CD14-positive monocyte (primary cell): ENCODE measurements around the gene EML1. TPM values are rescaled to one million over a fixed set of nuclear protein-coding genes. Genes with fewer than 3 reads are reported as not detected.
A peak's percentile ranks its signal among the peaks of the same experiment; 100 is the strongest.

Source experiments
- DNase-seq, 3 donors: peaks; one replicate each; pipeline ENCODE4 v3.0.0-alpha.2; 2011 to 2022
- H2AFZ ChIP-seq: 2 replicates; pipeline ENCODE4 v1.6.0; 2012; ENCODE audit warnings: mild to moderate bottlenecking, low read depth, low read length, inconsistent platforms; ENCODE audit not compliant: insufficient read depth, poor library complexity, severe bottlenecking
- H3K27ac ChIP-seq, 2 donors: 1 replicate in 1 of 2; 2 replicates in 1 of 2; pipeline ENCODE4 v1.5.1; 2012 to 2013; ENCODE audit warnings: low read length in 2 of 2, control low read depth in 1 of 2, inconsistent platforms in 1 of 2, low read depth in 1 of 2, mild to moderate bottlenecking in 1 of 2
- H3K27me3 ChIP-seq, 2 donors: one replicate each; pipeline versions ENCODE4 v1.6.0 to v1.6.1; 2011 to 2013; ENCODE audit warnings: low read length in 2 of 2; ENCODE audit not compliant: control insufficient read depth in 2 of 2, insufficient read depth in 2 of 2
- H3K36me3 ChIP-seq, 2 donors: replicated peaks in 1 of 2; 1 replicate in 1 of 2; 2 replicates in 1 of 2; pipeline versions ENCODE4 v1.5.1 to v1.6.1; 2012 to 2013; ENCODE audit warnings: low read length in 2 of 2, control low read depth in 1 of 2, inconsistent platforms in 1 of 2, mild to moderate bottlenecking in 1 of 2; ENCODE audit not compliant: insufficient read depth in 2 of 2, control insufficient read depth in 1 of 2
- H3K4me1 ChIP-seq, 2 donors: 1 replicate in 1 of 2; 2 replicates in 1 of 2; pipeline versions ENCODE4 v1.5.1 to v1.6.1; 2012 to 2013; ENCODE audit warnings: low read length in 2 of 2, control low read depth in 1 of 2, inconsistent platforms in 1 of 2, mild to moderate bottlenecking in 1 of 2, moderate library complexity in 1 of 2; ENCODE audit not compliant: insufficient read depth in 2 of 2, control insufficient read depth in 1 of 2
- H3K4me2 ChIP-seq: replicated peaks from 2 replicates; pipeline ENCODE3; 2012; ENCODE audit warnings: low read length, moderate library complexity, mild to moderate bottlenecking; ENCODE audit not compliant: poor library complexity, severe bottlenecking; ENCODE audit errors: extremely low read depth
- H3K4me3 ChIP-seq, 3 experiments: fragments of 200-600 bp in 1 of 3; sonication (generic) in 1 of 3; replicated peaks in 1 of 3; 1 replicate in 2 of 3; 2 replicates in 1 of 3; pipeline ENCODE4 v1.5.1; 2011 to 2013; ENCODE audit warnings: low read length in 3 of 3, mild to moderate bottlenecking in 3 of 3, control low read depth in 2 of 3, low read depth in 2 of 3, inconsistent platforms in 1 of 3, moderate library complexity in 1 of 3
- H3K79me2 ChIP-seq: 2 replicates; pipeline ENCODE4 v1.6.0; 2012; ENCODE audit warnings: mild to moderate bottlenecking, control low read depth, inconsistent platforms, low read length, moderate library complexity; ENCODE audit not compliant: insufficient read depth
- H3K9ac ChIP-seq: 2 replicates; pipeline ENCODE4 v1.6.0; 2017; ENCODE audit warnings: low read length, mild to moderate bottlenecking; ENCODE audit not compliant: insufficient read depth, poor library complexity, severe bottlenecking
- H3K9me3 ChIP-seq, 2 donors: replicated peaks in 1 of 2; 1 replicate in 1 of 2; 2 replicates in 1 of 2; pipeline versions ENCODE4 v1.5.1 to v1.6.1; 2012 to 2013; ENCODE audit warnings: low read length in 2 of 2, control low read depth in 1 of 2; ENCODE audit not compliant: control insufficient read depth in 1 of 2, insufficient read depth in 1 of 2
- H4K20me1 ChIP-seq: 2 replicates; pipeline ENCODE4 v1.6.0; 2012; ENCODE audit warnings: mild to moderate bottlenecking, low read length, control low read depth, moderate library complexity; ENCODE audit not compliant: insufficient read depth
- H3K27ac Mint-ChIP-seq, 7 donors: one replicate each; pipeline ENCODE4 v1.8.0; 2020; ENCODE audit warnings: mild to moderate bottlenecking in 7 of 7, mixed read lengths in 7 of 7, moderate library complexity in 6 of 7, inconsistent platforms in 2 of 7
- H3K27me3 Mint-ChIP-seq, 3 donors: one replicate each; pipeline ENCODE4 v1.8.0; 2021 to 2022; ENCODE audit warnings: low read depth in 3 of 3, mild to moderate bottlenecking in 3 of 3, mixed read lengths in 3 of 3, moderate library complexity in 3 of 3, inconsistent platforms in 1 of 3
- H3K36me3 Mint-ChIP-seq, 2 donors: one replicate each; pipeline ENCODE4 v1.8.0; 2020; ENCODE audit warnings: mixed read lengths in 2 of 2, inconsistent platforms in 1 of 2, mild to moderate bottlenecking in 1 of 2
- H3K4me1 Mint-ChIP-seq: one replicate; pipeline ENCODE4 v1.8.0; 2020; ENCODE audit warnings: mild to moderate bottlenecking, mixed read lengths
- H3K4me3 Mint-ChIP-seq, 2 donors: one replicate each; pipeline ENCODE4 v1.8.0; 2020; ENCODE audit warnings: mild to moderate bottlenecking in 2 of 2, mixed read lengths in 2 of 2, moderate library complexity in 1 of 2
- H3K9me3 Mint-ChIP-seq, 7 donors: one replicate each; pipeline ENCODE4 v1.8.0; 2020 to 2022; ENCODE audit warnings: mixed read lengths in 7 of 7, mild to moderate bottlenecking in 6 of 7, moderate library complexity in 6 of 7, inconsistent platforms in 2 of 7
- CTCF ChIP-seq: fragments of 200-600 bp; IDR thresholded peaks from one replicate; pipeline ENCODE4 v1.8.0; 2022; ENCODE audit warnings: antibody characterized with exemption, mild to moderate bottlenecking
- WGBS: methylation state at CpG from one replicate; pipeline ENCODE4 v1.1.5; 2013; ENCODE audit warnings: missing lambda C conversion rate; ENCODE audit not compliant: insufficient coverage; 5-methylcytosine and 5-hydroxymethylcytosine counted together
- intact Hi-C, 2 donors: fragments of 100-400 bp; cut with micrococcal nuclease; formaldehyde crosslinking; loops; one replicate each; pipeline versions ENCODE4 v1.15.0 to v1.15.1; 2023
- polyA plus RNA-seq, 3 donors: library from polyadenylated mRNA; depleted of rRNA in 1 of 3; unstranded in 2 of 3; stranded (reverse) in 1 of 3; fragments of 300-500 nt in 2 of 3; fragments of >200 nt in 1 of 3; fragmentation: Illumina TruSeq in 2 of 3; gene quantifications; 1 replicate in 2 of 3; 2 replicates in 1 of 3; pipeline ENCODE4 v1.2.3, GENCODE V29; 2012 to 2021

Gene EML1
- polyA plus RNA-seq, 3 donors = not detected

DNA sequence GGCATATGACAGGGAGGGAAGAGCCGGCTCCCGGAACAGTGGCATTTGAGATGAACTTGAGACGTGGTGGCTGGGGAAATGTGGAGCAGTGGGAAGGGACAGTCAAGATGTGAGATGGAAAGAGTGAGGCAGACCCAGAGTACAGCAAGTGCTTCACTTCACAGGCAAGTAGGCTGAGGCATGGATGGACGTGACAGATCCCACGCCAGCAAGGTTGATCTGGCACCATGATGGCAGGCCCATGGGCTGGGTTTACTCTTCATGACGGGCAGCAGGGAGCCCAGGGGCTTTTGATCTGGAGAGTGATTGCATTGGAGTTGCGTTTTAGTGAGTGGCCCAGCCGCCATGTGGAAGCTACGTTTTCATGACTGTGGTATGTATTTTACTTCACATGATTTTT, 17.9 kb upstream of the EML1 start:
- Histone ChIP-seq H3K4me2 (no peak overlapping the region), H3K36me3 (no peaks in the 10 kb centered on the region), H3K4me3 (no peak overlapping the region), H4K20me1 (no peaks in the 10 kb centered on the region), H3K27ac (no peak overlapping the region), H3K4me1 (no peaks in the 10 kb centered on the region), H3K9ac (no peak overlapping the region), H3K9me3 (peaks cover 0 to 10% of the 10 kb centered on the region in 2 donors), H3K27me3 (no peaks in the 10 kb centered on the region), H3K79me2 (no peaks in the 10 kb centered on the region), H2AFZ (no peak overlapping the region)
- Mint-ChIP-seq H3K9me3 (peaks cover 0 to 20% (median 5%) of the 10 kb centered on the region in 7 donors), H3K27ac (peak overlapping the region in 1 of 7 donors; percentile 46), H3K4me3 (no peak overlapping the region), H3K27me3 (peaks cover 8 to 28% (median 19%) of the 10 kb centered on the region in 3 donors), H3K36me3 (no peaks in the 10 kb centered on the region), H3K4me1 (peaks cover 6% of the 10 kb centered on the region)
- intact Hi-C loops = no loop called here
- DNase-seq = no peak
- TF ChIP-seq CTCF = no peak
- WGBS = 86% methylated on average over 6 of the region's 9 CpGs

DNA sequence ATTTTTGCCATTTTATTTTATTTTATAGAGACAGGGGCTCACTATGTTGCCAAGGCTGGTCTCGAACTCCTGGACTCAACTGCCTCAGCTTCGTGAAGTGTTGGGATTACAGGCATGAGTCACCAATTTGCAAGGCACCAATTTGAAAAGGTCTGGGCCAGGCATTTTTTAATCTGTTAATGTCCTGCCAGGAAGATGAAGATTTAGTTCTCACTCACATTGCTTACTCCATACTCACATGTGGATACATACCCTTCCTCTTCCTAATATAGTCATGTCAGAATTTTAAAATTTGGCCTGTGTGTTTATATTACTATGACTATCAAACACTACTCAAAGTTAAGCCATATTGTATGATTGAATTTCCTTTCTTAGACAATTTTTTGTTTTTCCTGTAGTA, 15.3 kb upstream of the EML1 start:
- no peaks in the 10 kb centered on the region for H3K4me1 ChIP-seq
- no peak overlapping the region for H3K27ac ChIP-seq
- no peak for DNase-seq
- H3K79me2 ChIP-seq = no peaks in the 10 kb centered on the region
- no peak overlapping the region for H3K9ac ChIP-seq
- no peaks in the 10 kb centered on the region for H3K27me3 ChIP-seq
- no peak overlapping the region for H3K27ac Mint-ChIP-seq
- no peak overlapping the region for H3K4me2 ChIP-seq
- peaks cover 8 to 28% (median 14%) of the 10 kb centered on the region in 3 donors for H3K27me3 Mint-ChIP-seq
- H3K36me3 Mint-ChIP-seq = no peaks in the 10 kb centered on the region
- no peak for TF ChIP-seq CTCF
- peaks cover 6% of the 10 kb centered on the region for H3K4me1 Mint-ChIP-seq
- H2AFZ ChIP-seq = no peak overlapping the region
- peaks cover 0 to 10% of the 10 kb centered on the region in 2 donors for H3K9me3 ChIP-seq
- no CpG with 5 or more reads among the region's 2 CpGs for WGBS
- peaks cover 2 to 24% (median 8%) of the 10 kb centered on the region in 7 donors for H3K9me3 Mint-ChIP-seq
- intact Hi-C loops = no loop called here
- no peak overlapping the region for H3K4me3 ChIP-seq
- no peaks in the 10 kb centered on the region for H4K20me1 ChIP-seq
- H3K4me3 Mint-ChIP-seq = no peak overlapping the region
- no peaks in the 10 kb centered on the region for H3K36me3 ChIP-seq
